ENCODE data around the gene VSIG10L. TPM values are rescaled to one million over a fixed set of nuclear protein-coding genes. Genes with fewer than 3 reads are reported as not detected.

Gene VSIG10L
- polyA plus RNA-seq, 2 of the 4 experiments (the other 2 are of a cell fraction): 6.7 to 9.2 TPM

DNA sequence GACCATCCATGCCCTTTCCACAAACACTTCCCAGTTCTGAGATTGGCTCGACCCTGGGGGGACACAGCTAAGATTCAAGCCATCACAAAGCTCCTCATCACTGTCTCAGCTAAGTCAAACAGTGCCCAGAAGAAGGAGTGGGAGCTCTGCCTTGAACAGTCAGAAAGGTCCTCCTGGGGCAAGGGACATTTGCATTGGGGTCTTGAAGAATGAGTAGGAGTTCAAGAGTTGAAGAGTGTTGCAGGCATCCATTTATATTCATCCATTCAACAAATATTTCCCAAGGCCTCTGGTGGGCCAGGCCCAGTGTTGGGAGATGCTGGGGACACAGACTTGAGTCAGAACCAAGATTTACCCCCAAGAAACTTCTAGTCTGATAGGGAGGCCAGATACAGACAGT is 24.0 kb downstream of the VSIG10L start:
- ChIA-PET CTCF (interaction anchor here (0.6 to 1.2 kb wide), 2 partner anchors 20 to 41 kb away, joined by 3 to 6 read pairs; no protein-coding TSS in a partner anchor), POLR2A (no interaction called here)
- DNase-seq (ENCODE audit: low read depth in 1 of 2, low spot score in 1 of 2): no peak
- Histone ChIP-seq H3K9me3 (peaks cover 10% of the 10 kb centered on the region), H3K27ac (no peak overlapping the region), H3K4me3 (no peak overlapping the region), H3K4me2 (no peak overlapping the region), H3K4me1 (no peaks in the 10 kb centered on the region; the same call in 2 of the 3 replicates)
- WGBS (ENCODE audit: missing lambda C conversion rate): 0% methylated on average over 1 of the region's 1 CpG
- FAIRE-seq: no peak
- no peak for ATAC-seq
- TF ChIP-seq POLR2A (IDR thresholded peaks at IDR 0.05; ENCODE audit: low read length): no peak
- no peak for TF ChIP-seq RNF2 (IDR thresholded peaks at IDR 0.05; ENCODE audit: borderline replicate concordance, low read depth)
- no peak for TF ChIP-seq EHF (CRISPR knock-in tag; IDR thresholded peaks at IDR 0.05)
- no peak for TF ChIP-seq JUN (IDR thresholded peaks at IDR 0.05)
- TF ChIP-seq, protein P1, sequence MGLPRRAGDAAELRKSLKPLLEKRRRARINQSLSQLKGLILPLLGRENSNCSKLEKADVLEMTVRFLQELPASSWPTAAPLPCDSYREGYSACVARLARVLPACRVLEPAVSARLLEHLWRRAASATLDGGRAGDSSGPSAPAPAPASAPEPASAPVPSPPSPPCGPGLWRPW (IDR thresholded peaks at IDR 0.05): no peak
- no peak for TF ChIP-seq HOXB13 (CRISPR knock-in tag; IDR thresholded peaks at IDR 0.05; ENCODE audit: low read depth)
- TF ChIP-seq, protein P2, sequence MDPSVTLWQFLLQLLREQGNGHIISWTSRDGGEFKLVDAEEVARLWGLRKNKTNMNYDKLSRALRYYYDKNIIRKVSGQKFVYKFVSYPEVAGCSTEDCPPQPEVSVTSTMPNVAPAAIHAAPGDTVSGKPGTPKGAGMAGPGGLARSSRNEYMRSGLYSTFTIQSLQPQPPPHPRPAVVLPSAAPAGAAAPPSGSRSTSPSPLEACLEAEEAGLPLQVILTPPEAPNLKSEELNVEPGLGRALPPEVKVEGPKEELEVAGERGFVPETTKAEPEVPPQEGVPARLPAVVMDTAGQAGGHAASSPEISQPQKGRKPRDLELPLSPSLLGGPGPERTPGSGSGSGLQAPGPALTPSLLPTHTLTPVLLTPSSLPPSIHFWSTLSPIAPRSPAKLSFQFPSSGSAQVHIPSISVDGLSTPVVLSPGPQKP (IDR thresholded peaks at IDR 0.05; ENCODE audit: low read depth, low read length): no peak
- TF ChIP-seq NR3C1 (IDR thresholded peaks at IDR 0.05): no peak

DNA sequence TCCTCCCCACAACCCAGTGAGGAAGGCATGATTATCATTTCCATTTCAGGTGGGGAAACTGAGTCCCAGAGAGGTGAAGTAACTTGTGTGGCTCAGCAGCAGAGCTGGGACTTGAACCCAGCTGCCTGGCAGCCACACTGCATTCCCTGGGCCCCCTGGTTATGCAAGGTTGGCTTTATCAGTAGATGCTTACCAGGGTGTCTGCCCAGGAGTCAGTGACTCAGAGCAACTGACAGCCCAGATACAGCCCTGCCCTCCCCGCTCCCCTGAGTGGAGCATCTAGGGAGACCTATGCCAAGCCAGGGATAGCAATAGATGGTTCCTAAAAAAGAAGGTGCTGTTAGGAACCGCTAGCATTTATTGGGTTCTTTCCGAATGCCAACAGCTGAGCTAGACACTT is 24.6 kb downstream of the VSIG10L start:
- ATAC-seq: peak in 1 of 2 experiments; percentile 42; a peak in 2 of 6 replicates
- no peak for DNase-seq (ENCODE audit: low read depth in 1 of 2, low spot score in 1 of 2)
- no peak overlapping the region for H3K4me2 ChIP-seq
- FAIRE-seq: no peak
- H3K27ac ChIP-seq: no peak overlapping the region
- CTCF ChIA-PET: interaction anchor here (1.2 kb wide), 1 partner anchor 21 kb away, joined by 6 read pairs; no protein-coding TSS in a partner anchor
- POLR2A ChIA-PET: no interaction called here
- WGBS (ENCODE audit: missing lambda C conversion rate): 23% methylated on average over 3 of the region's 3 CpGs
- no peak overlapping the region for H3K4me3 ChIP-seq
- TF ChIP-seq, protein P3, sequence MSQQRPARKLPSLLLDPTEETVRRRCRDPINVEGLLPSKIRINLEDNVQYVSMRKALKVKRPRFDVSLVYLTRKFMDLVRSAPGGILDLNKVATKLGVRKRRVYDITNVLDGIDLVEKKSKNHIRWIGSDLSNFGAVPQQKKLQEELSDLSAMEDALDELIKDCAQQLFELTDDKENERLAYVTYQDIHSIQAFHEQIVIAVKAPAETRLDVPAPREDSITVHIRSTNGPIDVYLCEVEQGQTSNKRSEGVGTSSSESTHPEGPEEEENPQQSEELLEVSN (IDR thresholded peaks at IDR 0.05; ENCODE audit: borderline replicate concordance, low read depth): no peak
- TF ChIP-seq, protein P4, sequence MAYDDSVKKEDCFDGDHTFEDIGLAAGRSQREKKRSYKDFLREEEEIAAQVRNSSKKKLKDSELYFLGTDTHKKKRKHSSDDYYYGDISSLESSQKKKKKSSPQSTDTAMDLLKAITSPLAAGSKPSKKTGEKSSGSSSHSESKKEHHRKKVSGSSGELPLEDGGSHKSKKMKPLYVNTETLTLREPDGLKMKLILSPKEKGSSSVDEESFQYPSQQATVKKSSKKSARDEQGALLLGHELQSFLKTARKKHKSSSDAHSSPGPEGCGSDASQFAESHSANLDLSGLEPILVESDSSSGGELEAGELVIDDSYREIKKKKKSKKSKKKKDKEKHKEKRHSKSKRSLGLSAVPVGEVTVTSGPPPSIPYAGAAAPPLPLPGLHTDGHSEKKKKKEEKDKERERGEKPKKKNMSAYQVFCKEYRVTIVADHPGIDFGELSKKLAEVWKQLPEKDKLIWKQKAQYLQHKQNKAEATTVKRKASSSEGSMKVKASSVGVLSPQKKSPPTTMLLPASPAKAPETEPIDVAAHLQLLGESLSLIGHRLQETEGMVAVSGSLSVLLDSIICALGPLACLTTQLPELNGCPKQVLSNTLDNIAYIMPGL (CRISPR knock-in tag; IDR thresholded peaks at IDR 0.05; ENCODE audit: borderline replicate concordance): no peak
- TF ChIP-seq RNF2 (IDR thresholded peaks at IDR 0.05; ENCODE audit: borderline replicate concordance, low read depth): no peak
- TF ChIP-seq SREBF2 (IDR thresholded peaks at IDR 0.05): no peak
- no peak for TF ChIP-seq TP53 (CRISPR knock-in tag; IDR thresholded peaks at IDR 0.05)
- no peak for TF ChIP-seq EHMT2 (IDR thresholded peaks at IDR 0.05; ENCODE audit: low read depth)
- TF ChIP-seq JUN (IDR thresholded peaks at IDR 0.05): no peak
- TF ChIP-seq, protein P5, sequence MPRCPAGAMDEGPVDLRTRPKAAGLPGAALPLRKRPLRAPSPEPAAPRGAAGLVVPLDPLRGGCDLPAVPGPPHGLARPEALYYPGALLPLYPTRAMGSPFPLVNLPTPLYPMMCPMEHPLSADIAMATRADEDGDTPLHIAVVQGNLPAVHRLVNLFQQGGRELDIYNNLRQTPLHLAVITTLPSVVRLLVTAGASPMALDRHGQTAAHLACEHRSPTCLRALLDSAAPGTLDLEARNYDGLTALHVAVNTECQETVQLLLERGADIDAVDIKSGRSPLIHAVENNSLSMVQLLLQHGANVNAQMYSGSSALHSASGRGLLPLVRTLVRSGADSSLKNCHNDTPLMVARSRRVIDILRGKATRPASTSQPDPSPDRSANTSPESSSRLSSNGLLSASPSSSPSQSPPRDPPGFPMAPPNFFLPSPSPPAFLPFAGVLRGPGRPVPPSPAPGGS (IDR thresholded peaks at IDR 0.05): no peak
- no peak for TF ChIP-seq MYC (IDR thresholded peaks at IDR 0.05; ENCODE audit: borderline replicate concordance, low read length)
- TF ChIP-seq ZFP36 (IDR thresholded peaks at IDR 0.05; ENCODE audit: borderline replicate concordance, partially characterized antibody): no peak
- no peak for TF ChIP-seq POLR2A (IDR thresholded peaks at IDR 0.05; ENCODE audit: low read length)
- TF ChIP-seq ESRRA (IDR thresholded peaks at IDR 0.05; ENCODE audit: borderline replicate concordance, low read length): no peak
- TF ChIP-seq RAD21 (conservative IDR thresholded peaks at IDR 0.05 in 1 of 2, IDR thresholded peaks at IDR 0.05 in 1 of 2): no peak
- no peak for TF ChIP-seq POLR2AphosphoS2 (conservative IDR thresholded peaks at IDR 0.05; ENCODE audit: low read length)
- no peak for TF ChIP-seq TFCP2L1 (CRISPR knock-in tag; IDR thresholded peaks at IDR 0.05)
- TF ChIP-seq, protein P2 (IDR thresholded peaks at IDR 0.05; ENCODE audit: low read depth, low read length): no peak
- no peak for TF ChIP-seq NFE2L2 (conservative IDR thresholded peaks at IDR 0.05; ENCODE audit: low read length)
- TF ChIP-seq NR3C1 (IDR thresholded peaks at IDR 0.05): no peak
- peaks cover 10% of the 10 kb centered on the region for H3K9me3 ChIP-seq
- H3K4me1 ChIP-seq: no peaks in the 10 kb centered on the region; the same call in 2 of the 3 replicates
